Measurements from ENCODE around the gene TMBIM1. TPM values are rescaled to one million over a fixed set of nuclear protein-coding genes. Genes with fewer than 3 reads are reported as not detected.

Gene TMBIM1
- total and polyA plus RNA-seq, 2 donors (not counting 1 experiment from before 2014, with no cell fraction given): 170 to 235 TPM

- TF ChIP-seq CTCF (conservative IDR thresholded peaks at IDR 0.05 in 1 of 2, IDR thresholded peaks at IDR 0.05 in 1 of 2; ENCODE audit: low read depth in 1 of 2, low read length in 2 of 2) (no peak), EZH2 (IDR thresholded peaks at IDR 0.05; ENCODE audit: low read length, missing control alignments) (no peak)
Observed at GRCh38 chr2:218325566-218326160, 33.4 kb upstream of the TMBIM1 start.

GRCh38 chr2:218323526-218324472, 31.5 kb upstream of the TMBIM1 start:
- Histone ChIP-seq H3K79me2 (ENCODE audit: control insufficient read depth, insufficient read depth, low read length) (no peaks in the 10 kb centered on the region), H3K4me3 (replicated peaks in 1 of 4; ENCODE audit: control extremely low read depth in 1 of 4, insufficient read depth in 1 of 4, low read depth in 3 of 4, low read length in 4 of 4) (peak overlapping the region; percentile 47 to 61 (median 54)), H3K9me3 (ENCODE audit: control insufficient read depth, insufficient read depth, low read depth, low read length) (no peaks in the 10 kb centered on the region), H3K9ac (ENCODE audit: insufficient read depth, low read length) (peak overlapping the region; percentile 72), H3K36me3 (ENCODE audit: control insufficient read depth, insufficient read depth, low read length) (no peaks in the 10 kb centered on the region), H2AFZ (ENCODE audit: low read length) (peak overlapping the region; percentile 19), H3K27me3 (ENCODE audit: control insufficient read depth, insufficient read depth, low read length) (no peaks in the 10 kb centered on the region), H3K4me1 (ENCODE audit: control insufficient read depth, extremely low read depth, insufficient read depth, low read length) (peaks cover 11% of the 10 kb centered on the region), H4K20me1 (ENCODE audit: control insufficient read depth, extremely low read depth, insufficient read depth, low read length) (no peaks in the 10 kb centered on the region), H3K27ac (ENCODE audit: insufficient read depth, low read length) (no peak overlapping the region), H3K4me2 (ENCODE audit: extremely low read depth, insufficient read depth, low read length) (peak overlapping the region; percentile 85)
- peak; percentile 37 to 41 for DNase-seq (ENCODE audit: low read depth in 2 of 2)
- no peak for TF ChIP-seq CTCF (conservative IDR thresholded peaks at IDR 0.05 in 1 of 2, IDR thresholded peaks at IDR 0.05 in 1 of 2; ENCODE audit: low read depth in 1 of 2, low read length in 2 of 2)
- TF ChIP-seq EZH2 (IDR thresholded peaks at IDR 0.05; ENCODE audit: low read length, missing control alignments): no peak

More at GRCh38 chr2:218325566-218326160, 33.4 kb upstream of the TMBIM1 start:
- H2AFZ ChIP-seq (ENCODE audit: low read length): no peak overlapping the region
- H3K9me3 ChIP-seq (ENCODE audit: control insufficient read depth, insufficient read depth, low read depth, low read length): no peaks in the 10 kb centered on the region
- DNase-seq (ENCODE audit: low read depth in 2 of 2): no peak
- H3K4me3 ChIP-seq (replicated peaks in 1 of 4; ENCODE audit: control extremely low read depth in 1 of 4, insufficient read depth in 1 of 4, low read depth in 3 of 4, low read length in 4 of 4): no peak overlapping the region
- H3K79me2 ChIP-seq (ENCODE audit: control insufficient read depth, insufficient read depth, low read length): no peaks in the 10 kb centered on the region
- no peaks in the 10 kb centered on the region for H4K20me1 ChIP-seq (ENCODE audit: control insufficient read depth, extremely low read depth, insufficient read depth, low read length)
- H3K27ac ChIP-seq (ENCODE audit: insufficient read depth, low read length): no peak overlapping the region
- peaks cover 11% of the 10 kb centered on the region for H3K4me1 ChIP-seq (ENCODE audit: control insufficient read depth, extremely low read depth, insufficient read depth, low read length)
- no peaks in the 10 kb centered on the region for H3K27me3 ChIP-seq (ENCODE audit: control insufficient read depth, insufficient read depth, low read length)
- H3K36me3 ChIP-seq (ENCODE audit: control insufficient read depth, insufficient read depth, low read length): no peaks in the 10 kb centered on the region
- H3K9ac ChIP-seq (ENCODE audit: insufficient read depth, low read length): no peak overlapping the region
- no peak overlapping the region for H3K4me2 ChIP-seq (ENCODE audit: extremely low read depth, insufficient read depth, low read length)

All from fibroblast of lung (primary cell).